GM19395 (cell line): ENCODE measurements around the gene KLHDC4.
"Not testable (repeated sequence)": the region's sequence is repeated elsewhere in the genome, so short reads cannot be mapped to it uniquely, and the experiment has no call there.

Experiments
- ATAC-seq: cut with Tn5 transposase; IDR thresholded peaks from one replicate; pipeline ENCODE4 v1.9.1; 2021; ENCODE audit warnings: mild to moderate bottlenecking, moderate library complexity; ENCODE audit not compliant: unreplicated experiment

Gene KLHDC4

GRCh38 chr16:87687126-87687910, 78.5 kb downstream of the KLHDC4 start:
- ATAC-seq: no peak

- no peak for ATAC-seq
Observed at GRCh38 chr16:87686697-87687096, 79.1 kb downstream of the KLHDC4 start.

- no peak for ATAC-seq
Observed at GRCh38 chr16:87685766-87686165, 80.0 kb downstream of the KLHDC4 start.

- no peak for ATAC-seq
Observed at GRCh38 chr16:87685405-87685755, 80.4 kb downstream of the KLHDC4 start.

- ATAC-seq: no peak
Observed at GRCh38 chr16:87684711-87685404, 80.9 kb downstream of the KLHDC4 start.

- no peak for ATAC-seq
Observed at GRCh38 chr16:87684106-87684677, 81.6 kb downstream of the KLHDC4 start.

GRCh38 chr16:87682852-87683399, 82.9 kb downstream of the KLHDC4 start:
- no peak for ATAC-seq

- ATAC-seq: no peak
Observed at GRCh38 chr16:87681981-87682570, 83.7 kb downstream of the KLHDC4 start.

GRCh38 chr16:87681051-87681602, 84.7 kb downstream of the KLHDC4 start:
- not testable (repeated sequence) for ATAC-seq

- no peak for ATAC-seq
Observed at GRCh38 chr16:87680272-87680644, 85.5 kb downstream of the KLHDC4 start.

GRCh38 chr16:87679593-87680271, 86.1 kb downstream of the KLHDC4 start:
- ATAC-seq: no peak

- no peak for ATAC-seq
Observed at GRCh38 chr16:87678618-87679017, 87.2 kb downstream of the KLHDC4 start.

- no peak for ATAC-seq
Observed at GRCh38 chr16:87677830-87678229, 88.0 kb downstream of the KLHDC4 start.

GRCh38 chr16:87675111-87675719, 90.6 kb downstream of the KLHDC4 start:
- no peak for ATAC-seq

- no peak for ATAC-seq
Observed at GRCh38 chr16:87674419-87674818, 91.4 kb downstream of the KLHDC4 start.

- no peak for ATAC-seq
Observed at GRCh38 chr16:87671715-87672270, 94.0 kb downstream of the KLHDC4 start.

- ATAC-seq: no peak
Observed at GRCh38 chr16:87671221-87671620, 94.6 kb downstream of the KLHDC4 start.

GRCh38 chr16:87669672-87670071, 96.1 kb downstream of the KLHDC4 start:
- no peak for ATAC-seq

- ATAC-seq: no peak
Observed at GRCh38 chr16:87667946-87668345, 97.8 kb downstream of the KLHDC4 start.

- ATAC-seq: no peak
Observed at GRCh38 chr16:87667443-87667842, 98.3 kb downstream of the KLHDC4 start.
